ENCODE results near the gene CHFR.

GRCh38 chr12:132936163-132936562 is 48.8 kb upstream of the CHFR start:
- TF ChIP-seq CTCF (conservative IDR thresholded peaks at IDR 0.05 in 1 of 2, IDR thresholded peaks at IDR 0.05 in 1 of 2; ENCODE audit: extremely low read depth in 1 of 2, insufficient read depth in 1 of 2, low read depth in 1 of 2, low read length in 2 of 2), result no peak
- TF ChIP-seq EZH2 (IDR thresholded peaks at IDR 0.05; ENCODE audit: borderline replicate concordance, low read length), result no peak
